Measurements from ENCODE around the gene EED.

The EED gene

GRCh38 chr11:86244522-86245368 lies at the start of gene EED:
TSS of gene EED (plus strand) at chr11:86244753. CDS start at chr11:86245230, 477 bp downstream.
- DNase-seq, result peak; percentile 95

GRCh38 chr11:86194998-86195397 lies 49.6 kb upstream of the EED start:
- DNase-seq, result no peak

- DNase-seq, result no peak
Observed at GRCh38 chr11:86196085-86196696, 48.4 kb upstream of the EED start.

GRCh38 chr11:86196913-86197312 lies 47.6 kb upstream of the EED start:
- no peak for DNase-seq

- no peak for DNase-seq
Observed at GRCh38 chr11:86197448-86197847, 47.1 kb upstream of the EED start.

- no peak for DNase-seq
Observed at GRCh38 chr11:86198139-86198538, 46.4 kb upstream of the EED start.

GRCh38 chr11:86199354-86199753 lies 45.2 kb upstream of the EED start:
- no peak for DNase-seq

GRCh38 chr11:86201371-86201884 lies 43.1 kb upstream of the EED start:
- no peak for DNase-seq

- DNase-seq, result peak; percentile 21
Observed at GRCh38 chr11:86202013-86202336, 42.6 kb upstream of the EED start.

- DNase-seq, result no peak
Observed at GRCh38 chr11:86204356-86204755, 40.2 kb upstream of the EED start.

- no peak for DNase-seq
Observed at GRCh38 chr11:86205421-86206336, 38.9 kb upstream of the EED start.

- no peak for DNase-seq
Observed at GRCh38 chr11:86206337-86206695, 38.2 kb upstream of the EED start.

GRCh38 chr11:86207413-86207812 lies 37.1 kb upstream of the EED start:
- no peak for DNase-seq

GRCh38 chr11:86208572-86208971 lies 36.0 kb upstream of the EED start:
- no peak for DNase-seq

GRCh38 chr11:86209806-86210657 lies 34.5 kb upstream of the EED start:
- DNase-seq, result no peak

- no peak for DNase-seq
Observed at GRCh38 chr11:86210898-86211297, 33.7 kb upstream of the EED start.

- no peak for DNase-seq
Observed at GRCh38 chr11:86211619-86212018, 32.9 kb upstream of the EED start.

GRCh38 chr11:86212019-86212611 lies 32.4 kb upstream of the EED start:
- no peak for DNase-seq

- peak; percentile 14 for DNase-seq
Observed at GRCh38 chr11:86214710-86215109, 29.8 kb upstream of the EED start.

- DNase-seq, result peak; percentile 69
Observed at GRCh38 chr11:86218125-86219084, 26.1 kb upstream of the EED start.
